HG03066 (cell line): ENCODE data around the gene PTCRA.

Experiments
- ATAC-seq: cut with Tn5 transposase; IDR thresholded peaks from one replicate; pipeline ENCODE4 v1.9.1; 2021; ENCODE audit warnings: low read depth; ENCODE audit not compliant: unreplicated experiment

The PTCRA gene

GRCh38 chr6:42969431-42969830, 53.6 kb downstream of the PTCRA start:
- ATAC-seq = no peak

GRCh38 chr6:42969934-42970333, 54.1 kb downstream of the PTCRA start:
- ATAC-seq = no peak

DNA sequence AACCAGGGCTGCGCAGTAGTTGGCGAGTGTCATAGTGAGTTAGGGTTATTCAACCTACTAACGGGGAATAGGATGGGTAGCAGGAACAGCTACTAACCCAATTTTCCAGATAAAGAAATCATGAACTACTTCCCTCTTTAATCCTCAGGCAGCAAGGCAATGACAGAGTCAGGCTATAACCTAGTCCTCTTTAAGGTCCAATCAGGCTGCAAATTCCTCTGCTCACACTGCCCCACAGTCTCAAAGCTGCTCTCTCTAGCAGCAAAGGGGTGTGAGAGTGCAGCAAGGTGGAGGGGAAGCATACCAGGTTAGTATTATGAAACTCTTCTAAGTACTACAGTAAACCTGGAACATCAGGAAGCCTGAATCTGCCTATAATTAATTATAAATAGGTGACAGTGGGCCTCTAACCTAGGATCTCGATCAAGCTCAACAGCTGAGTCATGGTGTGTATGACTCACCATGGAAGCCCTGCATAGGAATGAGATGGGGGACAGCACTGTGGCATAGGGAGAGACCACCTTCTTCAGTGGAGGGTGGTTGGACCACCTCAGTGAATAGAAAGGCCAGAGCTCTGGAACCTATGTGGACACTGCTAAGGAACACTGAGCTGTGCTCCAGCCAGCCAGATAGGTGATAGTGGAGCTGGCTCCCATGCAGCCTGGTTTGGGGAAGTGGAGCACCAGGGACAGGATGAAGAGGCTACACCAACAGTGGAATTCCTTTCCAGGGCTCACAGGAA, 55.2 kb downstream of the PTCRA start:
- ATAC-seq = no peak

- no peak for ATAC-seq
Observed at GRCh38 chr6:42971746-42972327, 56.0 kb downstream of the PTCRA start.

GRCh38 chr6:42973926-42974325, 58.1 kb downstream of the PTCRA start:
- no peak for ATAC-seq

- ATAC-seq = no peak
Observed at GRCh38 chr6:42974919-42975505, 59.2 kb downstream of the PTCRA start.
